ENCODE measurements around the gene KRTAP5-5. TPM values are rescaled to one million over a fixed set of nuclear protein-coding genes. Genes with fewer than 3 reads are reported as not detected.
A peak's percentile ranks its signal among the peaks of the same experiment; 100 is the strongest.
"Not testable (repeated sequence)": the region's sequence is repeated elsewhere in the genome, so short reads cannot be mapped to it uniquely, and the experiment has no call there.

The KRTAP5-5 gene
- total RNA-seq, 1 experiment from 2014 or later, result not detected

GRCh38 chr11:1660111-1660867 lies 30.7 kb downstream of the KRTAP5-5 start:
- H3K27me3 Mint-ChIP-seq (ENCODE audit: low read depth), result peaks cover 7% of the 10 kb centered on the region
- H3K9me3 Mint-ChIP-seq, result no peaks in the 10 kb centered on the region
- H3K36me3 Mint-ChIP-seq, result no peaks in the 10 kb centered on the region
- H3K4me3 Mint-ChIP-seq, result no peak overlapping the region
- POLR2A ChIA-PET, result no interaction called here
- no peak for ATAC-seq
- CTCF ChIA-PET, result interaction anchor here (0.9 kb wide), 1 partner anchor 34 kb away, joined by 3 read pairs; no protein-coding TSS in a partner anchor
- DNase-seq (ENCODE audit: low spot score), result no peak
- H3K27ac Mint-ChIP-seq, result peak overlapping the region; percentile 50; the same call in 1 of the 2 replicates
- no peaks in the 10 kb centered on the region for H3K4me1 Mint-ChIP-seq
- TF ChIP-seq MXD4 (CRISPR knock-in tag; IDR thresholded peaks at IDR 0.05; ENCODE audit: borderline replicate concordance) (no peak), ZNF263 (CRISPR knock-in tag; IDR thresholded peaks at IDR 0.05; ENCODE audit: low read depth) (no peak), ZNF512 (CRISPR knock-in tag; IDR thresholded peaks at IDR 0.05; ENCODE audit: borderline replicate concordance) (no peak), PRDM15 (CRISPR knock-in tag; IDR thresholded peaks at IDR 0.05) (no peak), SOX15 (CRISPR knock-in tag; IDR thresholded peaks at IDR 0.05) (no peak), EMX1 (CRISPR knock-in tag; IDR thresholded peaks at IDR 0.05) (no peak), OVOL2 (CRISPR knock-in tag; IDR thresholded peaks at IDR 0.05; ENCODE audit: borderline replicate concordance) (no peak), E2F5 (CRISPR knock-in tag; IDR thresholded peaks at IDR 0.05) (no peak), FOXP1 (CRISPR knock-in tag; IDR thresholded peaks at IDR 0.05; ENCODE audit: borderline replicate concordance) (no peak)

GRCh38 chr11:1661454-1662269 lies 32.1 kb downstream of the KRTAP5-5 start:
- H3K9me3 Mint-ChIP-seq, H3K4me1 Mint-ChIP-seq, H3K36me3 Mint-ChIP-seq: not testable (repeated sequence)

GRCh38 chr11:1662699-1663283 lies 33.2 kb downstream of the KRTAP5-5 start:
- H3K9me3 Mint-ChIP-seq, result not testable (repeated sequence)

More at GRCh38 chr11:1661454-1662269, 32.1 kb downstream of the KRTAP5-5 start:
- H3K4me3 Mint-ChIP-seq; H3K27ac Mint-ChIP-seq; CTCF ChIA-PET; DNase-seq (ENCODE audit: low spot score); ATAC-seq; POLR2A ChIA-PET; H3K27me3 Mint-ChIP-seq (ENCODE audit: low read depth): not testable (repeated sequence)
- peak; percentile 77 for TF ChIP-seq GABPB1 (CRISPR knock-in tag; IDR thresholded peaks at IDR 0.05)

More at GRCh38 chr11:1662699-1663283, 33.2 kb downstream of the KRTAP5-5 start:
- H3K36me3 Mint-ChIP-seq; DNase-seq (ENCODE audit: low spot score); H3K27ac Mint-ChIP-seq; ATAC-seq; CTCF ChIA-PET; H3K4me3 Mint-ChIP-seq; H3K27me3 Mint-ChIP-seq (ENCODE audit: low read depth); H3K4me1 Mint-ChIP-seq; POLR2A ChIA-PET: not testable (repeated sequence)
